A673 (cell line): ENCODE results near the gene CENPA. TPM values are rescaled to one million over a fixed set of nuclear protein-coding genes. Genes with fewer than 3 reads are reported as not detected.

Source experiments
- BruUV-seq: library from RNA; stranded (reverse); fragments of 400-500 nt; replicated peaks from 2 replicates; lab custom pipeline; 2021; lab: Mats Ljungman, UMichigan
- CTCF ChIA-PET: fragments of 300-600 bp; sonication (Branson Sonifier 250); formaldehyde crosslinking; loops from one replicate; lab custom pipeline; 2022; ENCODE audit warnings: antibody characterized with exemption; lab: Charles Lee
- POLR2A ChIA-PET: fragments of 300-600 bp; sonication (Branson Sonifier 250); formaldehyde crosslinking; loops from one replicate; lab custom pipeline; 2022; ENCODE audit warnings: antibody characterized with exemption; ENCODE audit not compliant: low non-redundant PET; lab: Charles Lee
- DNase-seq: peaks from one replicate; pipeline ENCODE4 v3.0.0-alpha.2; 2015; ENCODE audit warnings: low spot score
- H3K27ac ChIP-seq: fragments of 200-600 bp; sonication (generic); 2 replicates; pipeline ENCODE4 v1.5.1; 2016; ENCODE audit warnings: mixed run types, low read depth, mild to moderate bottlenecking, mixed read lengths, antibody characterized with exemption, low read length; ENCODE audit not compliant: poor library complexity, severe bottlenecking
- H3K27me3 ChIP-seq: fragments of 200-600 bp; sonication (generic); replicated peaks from 2 replicates; pipeline ENCODE4 v1.6.1; 2017; ENCODE audit warnings: mixed run types, low read depth, mild to moderate bottlenecking, mixed read lengths, antibody characterized with exemption, low read length; ENCODE audit not compliant: insufficient read depth, poor library complexity
- H3K36me3 ChIP-seq: fragments of 200-600 bp; sonication (generic); 2 replicates; pipeline ENCODE4 v1.6.1; 2016; ENCODE audit warnings: mixed run types, mild to moderate bottlenecking, mixed read lengths, antibody characterized with exemption, low read length; ENCODE audit not compliant: insufficient read depth, poor library complexity, severe bottlenecking
- H3K4me1 ChIP-seq: fragments of 200-600 bp; sonication (generic); 2 replicates; pipeline ENCODE4 v1.6.1; 2017; ENCODE audit warnings: mixed run types, mild to moderate bottlenecking, mixed read lengths, antibody characterized with exemption, low read length; ENCODE audit not compliant: insufficient read depth, poor library complexity, severe bottlenecking
- H3K4me3 ChIP-seq: fragments of 200-600 bp; sonication (generic); 2 replicates; pipeline ENCODE4 v1.5.1; 2016; ENCODE audit warnings: low read depth, mixed run types, mild to moderate bottlenecking, mixed read lengths, low read length; ENCODE audit not compliant: poor library complexity, severe bottlenecking
- H3K9me3 ChIP-seq: fragments of 200-600 bp; sonication (generic); 2 replicates; pipeline ENCODE4 v1.6.1; 2016; ENCODE audit warnings: mixed run types, low read depth, mild to moderate bottlenecking, mixed read lengths, antibody characterized with exemption, low read length; ENCODE audit not compliant: poor library complexity, severe bottlenecking
- CTCF ChIP-seq: fragments of 300-800, 200-600 bp; sonication (generic); conservative IDR thresholded peaks from 2 replicates; pipeline ENCODE4 v1.5.1; 2017; ENCODE audit warnings: low read depth, mild to moderate bottlenecking, antibody characterized with exemption, low read length, moderate library complexity, mixed read lengths
- EZH2 ChIP-seq: fragments of 200-600 bp; sonication (generic); IDR thresholded peaks from 2 replicates; pipeline ENCODE4 v1.6.1; 2017; ENCODE audit warnings: borderline replicate concordance, low read depth, mild to moderate bottlenecking, mixed read lengths, antibody characterized with exemption, low read length; ENCODE audit not compliant: poor library complexity, severe bottlenecking
- intact Hi-C: fragments of 100-400 bp; cut with micrococcal nuclease; formaldehyde crosslinking; loops from one replicate; pipeline ENCODE4 v1.10.0; 2022; ENCODE audit not compliant: unreplicated experiment
- total RNA-seq: library from RNA; stranded (reverse); gene quantifications from 2 replicates; pipeline ENCODE4 v1.2.3, GENCODE V29; 2021

The CENPA gene
- total RNA-seq, 1 experiment from 2014 or later, result 59.2 TPM

GRCh38 chr2:26756337-26756736 lies 29.5 kb upstream of the CENPA start:
- DNase-seq, result no peak
- no peaks in the 10 kb centered on the region for H3K36me3 ChIP-seq
- H3K27ac ChIP-seq, result no peak overlapping the region
- H3K27me3 ChIP-seq, result no peaks in the 10 kb centered on the region
- TF ChIP-seq CTCF, result no peak
- TF ChIP-seq EZH2, result no peak
- CTCF ChIA-PET, result no interaction called here
- no peaks in the 10 kb centered on the region for H3K9me3 ChIP-seq
- H3K4me3 ChIP-seq, result no peak overlapping the region
- POLR2A ChIA-PET, result no interaction called here
- BruUV-seq, result no TSS peak
- peaks cover 34% of the 10 kb centered on the region for H3K4me1 ChIP-seq
- intact Hi-C loops, result no loop called here

DNA sequence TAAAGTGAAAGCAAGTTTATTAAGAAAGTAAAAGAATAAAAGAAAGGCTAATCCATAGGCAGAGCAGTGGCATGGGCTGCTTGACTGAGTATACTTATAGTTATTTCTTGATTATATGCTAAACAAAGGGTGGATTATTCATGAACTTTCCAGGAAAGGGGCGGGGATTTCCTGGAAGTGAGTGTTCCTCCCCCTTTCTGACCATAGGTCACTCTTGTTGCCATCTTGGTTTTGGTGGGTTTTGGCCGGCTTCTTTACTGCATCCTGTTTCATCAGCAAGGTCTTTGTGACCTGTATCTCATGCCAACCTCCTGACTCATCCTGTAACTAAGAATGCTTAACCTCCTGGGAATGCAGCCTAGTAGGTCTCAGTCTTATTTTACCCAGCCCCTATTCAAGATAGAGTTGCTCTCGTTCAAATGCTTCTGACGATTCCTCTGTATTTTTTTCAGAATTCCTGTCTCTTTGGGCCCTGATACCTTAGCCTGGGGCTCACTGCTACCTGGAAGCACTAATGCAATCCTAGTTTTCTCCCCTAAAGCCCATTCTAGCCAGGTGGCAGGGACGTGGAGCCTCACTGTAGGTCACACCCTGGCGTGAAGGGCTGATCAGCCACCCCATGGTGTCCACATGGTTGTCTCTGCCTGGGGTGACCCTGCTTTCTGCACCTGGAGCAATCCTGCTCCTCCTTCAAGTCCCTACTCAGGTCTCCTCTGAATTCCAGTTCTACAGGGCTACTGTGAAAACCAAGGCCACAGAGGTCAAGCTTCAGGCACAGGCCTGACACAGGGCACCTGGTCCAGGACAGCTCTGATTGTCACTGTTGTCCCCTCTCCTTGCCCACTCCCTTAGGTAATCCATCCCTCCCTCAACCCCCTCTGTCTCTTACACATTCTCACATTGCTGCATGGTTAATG lies 27.7 kb upstream of the CENPA start:
- CTCF ChIA-PET, result no interaction called here
- intact Hi-C loops, result no loop called here
- no TSS peak for BruUV-seq
- Histone ChIP-seq H3K4me3 (no peak overlapping the region), H3K36me3 (no peaks in the 10 kb centered on the region), H3K9me3 (no peaks in the 10 kb centered on the region), H3K27me3 (no peaks in the 10 kb centered on the region), H3K4me1 (peaks cover 20% of the 10 kb centered on the region), H3K27ac (peak overlapping the region; percentile 63)
- POLR2A ChIA-PET, result no interaction called here
- TF ChIP-seq EZH2 (no peak), CTCF (no peak)
- peak; percentile 84 for DNase-seq

- CTCF ChIA-PET, result no interaction called here
- no peaks in the 10 kb centered on the region for H3K9me3 ChIP-seq
- no peaks in the 10 kb centered on the region for H3K36me3 ChIP-seq
- no peak overlapping the region for H3K4me3 ChIP-seq
- H3K27ac ChIP-seq, result peak overlapping the region; percentile 63
- intact Hi-C loops, result no loop called here
- TF ChIP-seq EZH2 (no peak), CTCF (no peak)
- BruUV-seq, result no TSS peak
- no peaks in the 10 kb centered on the region for H3K27me3 ChIP-seq
- peaks cover 16% of the 10 kb centered on the region for H3K4me1 ChIP-seq
- POLR2A ChIA-PET, result no interaction called here
- no peak for DNase-seq
These were observed 27.0 kb upstream of the CENPA start for GRCh38 chr2:26758790-26759321.
